Measurements from ENCODE around the gene ENO2. TPM values are rescaled to one million over a fixed set of nuclear protein-coding genes. Genes with fewer than 3 reads are reported as not detected.
"Not testable (repeated sequence)": the region's sequence is repeated elsewhere in the genome, so short reads cannot be mapped to it uniquely, and the experiment has no call there.

ENO2 gene
- 14.0 TPM for total RNA-seq

GRCh38 chr12:6914246-6914946 is at the start of gene ENO2:
ENO2 (plus strand) TSS chr12:6914580; CDS start chr12:6915833, 1,253 bp downstream.
- DNase-seq (ENCODE audit: low read depth in 2 of 3, low spot score in 2 of 3) = peak; percentile 71 to 80 (median 76)

DNA sequence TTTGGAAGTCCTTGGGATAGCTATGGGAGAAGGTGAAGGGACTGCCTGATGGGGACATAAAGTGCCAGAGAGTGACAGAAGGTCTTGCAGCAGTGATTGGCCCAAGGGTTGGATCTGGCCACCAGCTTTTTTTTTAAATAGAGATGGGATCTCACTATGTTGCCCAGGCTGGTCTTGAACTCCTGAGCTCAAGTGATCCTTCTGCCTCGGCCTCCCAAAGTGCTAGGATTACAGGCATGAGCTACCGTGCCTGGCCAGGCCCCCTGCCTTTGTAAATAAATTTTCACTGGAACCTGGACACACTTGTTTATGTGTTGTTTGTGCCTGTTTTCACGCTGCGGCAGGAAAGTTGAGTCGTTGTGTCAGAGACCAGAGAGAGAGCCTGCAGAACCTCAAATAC is 49.1 kb upstream of the ENO2 start:
- DNase-seq (ENCODE audit: low read depth in 2 of 3, low spot score in 2 of 3) = not testable (repeated sequence)

DNA sequence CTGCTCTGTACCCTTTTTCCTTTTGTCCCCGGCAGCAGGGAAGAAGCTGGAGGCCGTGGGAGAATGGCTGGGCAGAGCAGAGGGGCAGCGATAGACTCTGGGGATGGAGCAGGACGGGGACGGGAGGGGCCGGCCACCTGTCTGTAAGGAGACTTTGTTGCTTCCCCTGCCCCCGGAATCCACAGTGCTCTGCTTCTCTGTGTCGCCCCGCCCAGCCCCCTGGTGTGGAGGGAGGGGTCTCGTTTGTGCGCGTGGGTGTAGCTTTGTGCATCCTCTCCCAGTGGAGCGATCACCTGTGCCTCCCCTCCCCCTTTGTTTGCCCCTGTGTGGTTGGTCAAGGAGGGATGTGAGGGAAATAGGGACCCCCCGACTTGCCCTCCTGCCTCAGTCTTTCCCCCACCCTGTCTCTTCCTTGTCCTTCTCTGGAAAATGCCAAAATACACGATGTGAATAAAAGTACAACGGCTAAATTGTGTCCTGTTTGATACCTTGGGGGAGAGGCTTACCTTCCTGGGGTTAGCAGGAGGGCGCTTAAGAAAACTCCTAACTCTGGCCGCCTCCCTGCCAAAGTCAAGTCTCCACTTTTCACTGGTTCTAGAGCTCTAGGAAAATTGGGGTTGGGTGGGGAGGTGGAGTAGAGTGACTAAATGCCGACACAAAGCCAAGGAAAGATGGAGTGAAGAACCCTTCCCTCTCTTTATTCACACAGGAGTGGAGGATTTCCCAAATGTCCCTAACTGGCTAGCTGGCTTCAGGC is 48.0 kb upstream of the ENO2 start:
- DNase-seq (ENCODE audit: low read depth in 2 of 3, low spot score in 2 of 3) = no peak

DNA sequence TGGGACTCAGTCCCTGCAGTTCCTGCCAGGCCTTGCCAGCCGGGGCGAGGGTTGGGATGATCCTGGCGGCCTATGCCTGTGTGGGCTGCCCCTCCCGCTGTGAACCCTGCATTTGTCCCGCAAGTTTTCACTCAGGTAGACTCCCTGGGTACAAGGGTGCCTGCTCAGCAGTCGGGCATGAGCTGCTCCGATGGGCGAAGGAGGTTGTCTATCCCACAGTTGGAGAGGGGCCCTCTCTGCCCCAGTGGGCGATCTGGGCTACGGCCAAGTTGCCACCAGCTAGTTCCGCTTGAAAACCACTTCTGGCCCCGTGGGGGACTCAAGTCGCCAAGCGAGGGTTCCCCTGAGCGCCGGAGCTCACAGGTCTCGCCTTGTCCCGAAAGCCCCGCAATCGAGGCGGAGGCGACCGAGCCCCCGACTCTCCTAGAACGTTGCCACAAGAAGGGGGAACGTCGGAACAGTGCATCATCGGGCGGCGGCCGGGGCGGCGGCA is 47.4 kb upstream of the ENO2 start:
- DNase-seq (ENCODE audit: low read depth in 2 of 3, low spot score in 2 of 3) = peak in 1 of 3 donors; percentile 77

- peak in 2 of 3 donors; percentile 57 to 81 for DNase-seq (ENCODE audit: low read depth in 2 of 3, low spot score in 2 of 3)
Measured at GRCh38 chr12:6867413-6868210, 46.8 kb upstream of the ENO2 start, which contains the start of gene TPI1. TPI1 (plus strand) TSS chr12:6867531; CDS start chr12:6867567, 36 bp downstream.

- no peak for DNase-seq (ENCODE audit: low read depth in 2 of 3, low spot score in 2 of 3)
Measured at GRCh38 chr12:6868211-6869048, 46.0 kb upstream of the ENO2 start.

GRCh38 chr12:6869049-6870021 is 45.0 kb upstream of the ENO2 start:
- peak; percentile 77 to 91 (median 81) for DNase-seq (ENCODE audit: low read depth in 2 of 3, low spot score in 2 of 3)

DNA sequence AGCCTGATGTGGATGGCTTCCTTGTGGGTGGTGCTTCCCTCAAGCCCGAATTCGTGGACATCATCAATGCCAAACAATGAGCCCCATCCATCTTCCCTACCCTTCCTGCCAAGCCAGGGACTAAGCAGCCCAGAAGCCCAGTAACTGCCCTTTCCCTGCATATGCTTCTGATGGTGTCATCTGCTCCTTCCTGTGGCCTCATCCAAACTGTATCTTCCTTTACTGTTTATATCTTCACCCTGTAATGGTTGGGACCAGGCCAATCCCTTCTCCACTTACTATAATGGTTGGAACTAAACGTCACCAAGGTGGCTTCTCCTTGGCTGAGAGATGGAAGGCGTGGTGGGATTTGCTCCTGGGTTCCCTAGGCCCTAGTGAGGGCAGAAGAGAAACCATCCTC is 44.1 kb upstream of the ENO2 start:
- not testable (repeated sequence) for DNase-seq (ENCODE audit: low read depth in 2 of 3, low spot score in 2 of 3)

DNA sequence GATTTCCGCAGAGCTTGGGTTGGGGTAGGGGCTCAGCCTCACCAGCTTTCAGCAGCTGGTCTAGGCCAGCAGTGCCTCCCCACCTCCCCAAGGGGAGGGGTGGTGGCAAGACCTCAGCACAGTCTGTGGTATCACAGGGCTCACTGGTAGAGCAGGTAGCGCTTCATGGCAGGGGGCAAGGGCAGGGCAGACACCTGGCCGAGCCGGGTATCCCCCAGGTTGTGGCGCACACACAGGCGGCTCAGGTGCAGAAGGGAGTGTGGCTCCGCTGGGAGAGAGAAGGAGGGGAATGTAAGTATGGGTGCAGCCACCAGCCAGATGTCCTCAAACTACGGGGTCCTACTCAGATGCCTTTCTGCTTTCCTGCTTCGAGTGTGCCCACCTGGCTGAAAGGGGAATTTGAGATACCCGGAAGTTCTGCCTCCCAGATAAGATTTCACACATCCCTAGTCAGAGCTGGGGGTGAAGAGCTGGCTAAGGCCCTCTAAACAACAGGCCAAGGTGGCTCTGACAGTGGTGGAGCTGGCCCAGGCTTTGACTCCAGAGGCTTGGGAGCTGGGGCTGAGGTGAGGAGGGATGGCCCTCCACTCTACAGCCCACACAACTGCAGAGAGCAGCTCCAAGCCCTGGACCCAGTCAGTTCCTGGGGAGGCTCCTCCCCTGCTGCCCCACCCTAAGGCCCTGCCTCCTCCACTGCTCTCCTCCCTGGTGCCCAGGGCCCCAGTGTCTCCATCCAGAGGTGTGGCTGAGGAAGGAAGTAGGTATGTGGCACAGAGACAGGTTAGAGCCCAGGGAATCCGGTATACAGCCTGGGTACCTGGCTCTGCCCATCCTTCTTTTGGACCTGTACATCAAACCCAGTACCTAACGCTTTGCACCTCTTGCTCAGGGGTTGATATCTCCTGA is 43.1 kb upstream of the ENO2 start:
- no peak for DNase-seq (ENCODE audit: low read depth in 2 of 3, low spot score in 2 of 3)

- DNase-seq (ENCODE audit: low read depth in 2 of 3, low spot score in 2 of 3) = peak; percentile 69 to 84 (median 76)
Measured at GRCh38 chr12:6872073-6873048, 42.0 kb upstream of the ENO2 start.

- peak; percentile 95 to 99 (median 99) for DNase-seq (ENCODE audit: low read depth in 2 of 3, low spot score in 2 of 3)
Measured at GRCh38 chr12:6873094-6874014, 41.0 kb upstream of the ENO2 start, which contains the start of gene SPSB2. SPSB2 (minus strand) TSS chr12:6873303; CDS start chr12:6872901, 402 bp downstream.

DNA sequence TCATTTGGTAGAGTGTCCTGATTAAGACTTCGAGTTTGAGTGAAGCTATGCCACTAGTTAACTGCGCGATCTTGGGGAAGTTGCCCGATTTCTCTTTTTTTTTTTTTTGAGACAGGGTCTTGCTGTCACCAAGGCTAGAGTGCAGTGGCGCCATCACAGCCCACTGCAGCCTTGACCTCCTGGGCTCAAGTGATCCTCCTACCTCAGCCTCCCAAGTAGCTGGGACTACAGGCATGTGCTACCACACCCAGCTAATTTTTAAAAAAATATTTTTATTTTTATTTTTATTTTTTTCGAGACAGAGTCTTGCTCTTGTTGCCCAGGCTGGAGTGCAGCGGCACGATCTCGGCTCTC is 40.4 kb upstream of the ENO2 start:
- DNase-seq (ENCODE audit: low read depth in 2 of 3, low spot score in 2 of 3) = not testable (repeated sequence)

DNA sequence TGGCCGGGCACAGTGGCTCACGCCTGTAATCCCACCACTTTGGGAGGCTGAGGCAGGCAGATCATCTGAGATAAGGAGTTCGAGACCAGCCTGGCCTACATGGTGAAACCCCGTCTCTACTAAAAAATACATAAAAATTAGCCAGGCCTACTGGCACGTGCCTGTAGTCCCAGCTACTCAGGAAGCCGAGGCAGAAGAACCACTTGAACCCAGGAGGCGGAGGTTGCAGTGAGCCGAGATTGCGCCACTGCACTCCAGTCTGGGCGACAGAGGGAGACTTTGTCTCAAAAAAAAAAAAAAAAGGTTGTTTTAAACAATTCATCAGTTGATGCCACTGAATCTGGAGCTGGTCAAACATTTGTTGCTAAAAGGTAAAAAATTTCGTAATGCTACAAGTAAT is 34.6 kb upstream of the ENO2 start:
- DNase-seq (ENCODE audit: low read depth in 2 of 3, low spot score in 2 of 3) = not testable (repeated sequence)

DNA sequence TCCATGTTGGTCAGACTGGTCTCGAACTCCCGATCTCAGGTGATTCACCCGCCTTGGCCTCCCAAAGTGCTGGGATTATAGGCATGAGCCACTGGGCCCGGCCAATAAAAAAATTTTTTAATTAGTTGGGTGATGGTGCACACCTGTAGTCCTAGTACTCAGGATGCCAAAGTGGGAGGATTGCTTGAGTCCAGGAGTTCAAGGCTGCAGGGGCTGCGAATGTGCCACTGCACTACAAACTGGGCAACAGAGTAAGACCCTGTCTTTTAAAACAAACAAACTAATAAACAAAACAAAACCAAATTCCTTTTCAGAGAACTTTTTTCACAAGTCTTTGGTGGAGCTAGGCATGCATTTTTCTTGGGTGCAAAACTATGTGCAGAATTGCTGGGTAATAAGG is 31.1 kb upstream of the ENO2 start:
- no peak for DNase-seq (ENCODE audit: low read depth in 2 of 3, low spot score in 2 of 3)

DNA sequence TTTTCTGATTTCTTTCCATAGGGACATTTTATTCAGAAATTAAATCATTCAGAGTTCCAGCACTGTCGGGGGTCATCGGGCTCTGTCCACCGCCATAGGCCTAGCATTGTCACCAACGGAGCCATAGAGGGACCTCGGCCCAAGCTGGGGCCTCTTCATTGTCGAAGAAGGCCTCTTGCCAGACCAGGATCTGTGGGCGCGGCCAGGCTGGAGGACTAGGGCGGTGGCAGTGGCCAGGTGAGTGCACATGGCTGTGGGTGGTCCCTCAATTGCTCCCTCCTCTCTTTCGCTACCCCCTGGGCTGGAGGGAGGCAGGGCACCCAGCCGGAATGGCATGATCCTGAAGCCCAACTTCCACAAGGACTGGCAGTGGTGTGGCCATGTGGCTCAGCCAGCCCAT is 30.7 kb upstream of the ENO2 start:
- no peak for DNase-seq (ENCODE audit: low read depth in 2 of 3, low spot score in 2 of 3)

- no peak for DNase-seq (ENCODE audit: low read depth in 2 of 3, low spot score in 2 of 3)
Measured at GRCh38 chr12:6884539-6884938, 29.8 kb upstream of the ENO2 start.
